Peyer's patch (tissue), 4 donors: ENCODE results near the gene CYP4F22. TPM values are rescaled to one million over a fixed set of nuclear protein-coding genes. Genes with fewer than 3 reads are reported as not detected.

Experiments used
- DNase-seq, 3 donors: peaks; one replicate each; pipeline ENCODE4 v3.0.0-alpha.2; 2017 to 2019
- H3K27ac ChIP-seq, 4 donors: fragments of 200-600 bp; sonication (generic); one replicate each; pipeline ENCODE4 v1.5.1; 2016 to 2019
- H3K27me3 ChIP-seq, 2 donors: fragments of 200-600 bp; sonication (generic); one replicate each; pipeline ENCODE4 v1.5.1; 2019
- H3K36me3 ChIP-seq, 3 donors: fragments of 200-600 bp; sonication (generic); one replicate each; pipeline ENCODE4 v1.5.1; 2016 to 2019
- H3K4me1 ChIP-seq, 4 donors: fragments of 200-600 bp; sonication (generic); one replicate each; pipeline ENCODE4 v1.5.1; 2016 to 2019
- H3K4me3 ChIP-seq, 4 donors: fragments of 200-600 bp; sonication (generic); 1 replicate in 3 of 4; 2 replicates in 1 of 4; pipeline ENCODE4 v1.5.1; 2016 to 2019; ENCODE audit warnings: mild to moderate bottlenecking in 1 of 4
- H3K9me3 ChIP-seq, 4 donors: fragments of 200-600 bp; sonication (generic); one replicate each; pipeline ENCODE4 v1.5.1; 2016 to 2019; ENCODE audit warnings: mild to moderate bottlenecking in 1 of 4
- POLR2A ChIP-seq, 2 donors: fragments of 450-650 bp; IDR thresholded peaks; one replicate each; pipeline ENCODE4 v1.5.1; 2017; ENCODE audit warnings: antibody characterized with exemption in 2 of 2, mild to moderate bottlenecking in 2 of 2, moderate library complexity in 2 of 2
- total RNA-seq, 4 donors: library from RNA; depleted of rRNA; stranded (reverse); fragments of >200 nt; gene quantifications; one replicate each; pipeline ENCODE4 v1.1.0, GENCODE V29; 2016
- TF ChIP-seq, protein P1 (sequence below), 6 experiments: fragments of 450-650 bp in 4 of 6; fragments of 200-600 bp in 2 of 6; sonication (generic) in 1 of 6; IDR thresholded peaks; one replicate each; pipeline ENCODE4 v1.5.1; 2017 to 2019; ENCODE audit warnings: antibody characterized with exemption in 6 of 6, mild to moderate bottlenecking in 3 of 6, moderate library complexity in 1 of 6

Gene CYP4F22
- total RNA-seq, 4 donors from 2014 or later = not detected

DNA sequence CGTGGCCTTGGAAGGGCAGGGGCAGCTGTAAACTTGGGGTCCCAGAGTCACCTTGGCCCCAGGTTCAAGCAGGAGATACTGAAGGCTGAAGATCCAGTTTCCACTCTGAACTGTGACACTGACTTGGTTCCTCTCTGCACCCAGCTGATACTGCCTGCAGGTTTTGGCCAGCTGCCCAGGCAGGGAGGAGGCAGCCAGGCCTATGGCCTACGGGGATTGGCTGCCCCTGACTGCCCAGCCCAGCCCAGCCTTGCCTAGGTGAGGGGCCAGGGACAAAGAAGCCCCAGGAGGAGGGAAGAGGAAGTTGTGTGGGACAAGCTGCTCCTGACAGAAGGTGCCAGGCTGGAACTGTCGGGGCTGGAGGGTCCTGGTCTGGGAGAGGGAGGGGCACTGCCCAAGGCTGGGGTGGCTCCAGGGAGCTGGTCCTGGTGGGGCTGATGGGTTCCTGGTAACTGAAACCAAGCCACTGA is 55.0 kb downstream of the CYP4F22 start:
- Histone ChIP-seq H3K27ac (no peak overlapping the region), H3K36me3 (no peaks in the 10 kb centered on the region), H3K4me3 (no peak overlapping the region), H3K9me3 (no peaks in the 10 kb centered on the region), H3K27me3 (no peaks in the 10 kb centered on the region), H3K4me1 (peaks cover 0 to 7% (median 0%) of the 10 kb centered on the region in 4 donors)
- DNase-seq = peak in 2 of 3 donors; percentile 50 to 63
- TF ChIP-seq, protein P1, sequence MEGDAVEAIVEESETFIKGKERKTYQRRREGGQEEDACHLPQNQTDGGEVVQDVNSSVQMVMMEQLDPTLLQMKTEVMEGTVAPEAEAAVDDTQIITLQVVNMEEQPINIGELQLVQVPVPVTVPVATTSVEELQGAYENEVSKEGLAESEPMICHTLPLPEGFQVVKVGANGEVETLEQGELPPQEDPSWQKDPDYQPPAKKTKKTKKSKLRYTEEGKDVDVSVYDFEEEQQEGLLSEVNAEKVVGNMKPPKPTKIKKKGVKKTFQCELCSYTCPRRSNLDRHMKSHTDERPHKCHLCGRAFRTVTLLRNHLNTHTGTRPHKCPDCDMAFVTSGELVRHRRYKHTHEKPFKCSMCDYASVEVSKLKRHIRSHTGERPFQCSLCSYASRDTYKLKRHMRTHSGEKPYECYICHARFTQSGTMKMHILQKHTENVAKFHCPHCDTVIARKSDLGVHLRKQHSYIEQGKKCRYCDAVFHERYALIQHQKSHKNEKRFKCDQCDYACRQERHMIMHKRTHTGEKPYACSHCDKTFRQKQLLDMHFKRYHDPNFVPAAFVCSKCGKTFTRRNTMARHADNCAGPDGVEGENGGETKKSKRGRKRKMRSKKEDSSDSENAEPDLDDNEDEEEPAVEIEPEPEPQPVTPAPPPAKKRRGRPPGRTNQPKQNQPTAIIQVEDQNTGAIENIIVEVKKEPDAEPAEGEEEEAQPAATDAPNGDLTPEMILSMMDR (IDR thresholded peaks at IDR 0.05) = no peak
- no peak for TF ChIP-seq POLR2A (IDR thresholded peaks at IDR 0.05)

DNA sequence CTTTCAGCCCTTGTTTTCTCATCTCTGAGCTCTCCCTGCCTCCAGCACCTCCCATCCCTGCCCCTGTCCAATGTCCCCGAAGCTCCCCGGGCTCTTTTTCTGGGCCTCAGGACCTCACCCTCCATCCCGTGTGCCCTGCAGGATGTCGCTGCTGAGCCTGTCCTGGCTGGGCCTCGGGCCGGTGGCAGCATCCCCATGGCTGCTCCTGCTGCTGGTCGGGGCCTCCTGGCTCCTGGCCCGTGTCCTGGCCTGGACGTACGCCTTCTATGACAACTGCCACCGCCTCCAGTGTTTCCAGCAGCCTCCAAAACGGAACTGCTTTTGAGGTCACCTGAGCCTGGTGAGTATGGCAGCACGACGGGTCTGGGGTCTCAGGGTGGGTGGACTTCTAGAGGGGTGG is 55.6 kb downstream of the CYP4F22 start:
- H3K36me3 ChIP-seq = no peaks in the 10 kb centered on the region
- no peak overlapping the region for H3K4me3 ChIP-seq
- TF ChIP-seq, protein P1 (IDR thresholded peaks at IDR 0.05) = no peak
- TF ChIP-seq POLR2A (IDR thresholded peaks at IDR 0.05) = no peak
- peak in 1 of 3 donors; percentile 37 for DNase-seq
- peaks cover 0 to 7% (median 0%) of the 10 kb centered on the region in 4 donors for H3K4me1 ChIP-seq
- no peak overlapping the region for H3K27ac ChIP-seq
- no peaks in the 10 kb centered on the region for H3K9me3 ChIP-seq
- H3K27me3 ChIP-seq = no peaks in the 10 kb centered on the region

DNA sequence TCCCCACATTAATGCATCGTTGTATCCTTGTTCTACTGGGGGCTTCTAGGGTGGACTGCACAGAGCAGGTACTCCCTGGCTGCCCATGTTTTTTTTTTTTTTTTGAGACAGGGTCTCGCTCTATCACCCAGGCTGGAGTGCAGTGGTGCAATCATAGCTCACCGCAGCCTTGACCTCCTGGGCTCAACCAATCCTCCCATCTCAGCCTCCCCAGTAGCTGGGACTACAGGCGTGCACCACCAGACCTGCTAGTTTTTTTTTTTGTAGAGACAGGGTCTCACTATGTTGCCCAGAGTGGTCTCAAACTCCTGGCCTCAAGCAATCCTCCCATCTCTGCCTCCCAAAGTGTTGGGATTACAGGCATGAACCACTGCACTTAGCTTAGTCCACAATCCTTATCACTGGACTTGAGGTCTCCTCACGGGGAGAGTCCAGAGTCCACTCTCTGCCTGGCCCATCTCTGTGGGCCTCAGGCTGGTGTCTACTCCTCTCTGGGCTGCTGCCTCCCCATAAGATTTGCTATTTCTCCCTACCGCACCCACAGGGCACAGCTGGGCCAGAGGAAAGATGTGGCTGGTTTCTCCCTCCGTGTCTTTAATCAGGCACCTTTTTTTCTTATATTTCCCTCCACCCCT is 56.3 kb downstream of the CYP4F22 start:
- H3K36me3 ChIP-seq = no peaks in the 10 kb centered on the region
- DNase-seq = no peak
- no peak overlapping the region for H3K27ac ChIP-seq
- TF ChIP-seq, protein P1 (IDR thresholded peaks at IDR 0.05) = no peak
- no peak for TF ChIP-seq POLR2A (IDR thresholded peaks at IDR 0.05)
- peaks cover 0 to 7% (median 0%) of the 10 kb centered on the region in 4 donors for H3K4me1 ChIP-seq
- H3K27me3 ChIP-seq = no peaks in the 10 kb centered on the region
- H3K9me3 ChIP-seq = no peaks in the 10 kb centered on the region
- no peak overlapping the region for H3K4me3 ChIP-seq

DNA sequence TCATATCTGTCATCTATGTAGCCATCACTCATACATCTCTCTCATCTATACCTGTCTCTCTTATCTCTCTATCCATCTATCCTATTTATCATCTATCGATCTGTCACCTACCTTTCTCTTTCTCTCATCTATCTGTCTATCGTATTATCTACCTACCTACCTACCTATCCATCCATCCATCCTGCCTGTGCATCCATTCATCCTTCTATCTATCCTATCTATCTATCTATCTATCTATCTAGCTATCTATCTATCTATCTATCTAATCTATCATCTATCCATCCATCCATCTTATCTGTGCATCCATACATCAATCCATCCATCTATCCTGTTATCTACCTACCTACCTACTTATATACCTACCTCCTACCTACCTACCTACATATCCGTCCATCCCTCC is 62.1 kb downstream of the CYP4F22 start:
- DNase-seq = no peak
- H3K4me1 ChIP-seq = no peaks in the 10 kb centered on the region
- no peaks in the 10 kb centered on the region for H3K27me3 ChIP-seq
- H3K4me3 ChIP-seq = no peak overlapping the region
- no peaks in the 10 kb centered on the region for H3K9me3 ChIP-seq
- H3K36me3 ChIP-seq = no peaks in the 10 kb centered on the region
- no peak overlapping the region for H3K27ac ChIP-seq
- TF ChIP-seq POLR2A (IDR thresholded peaks at IDR 0.05) = no peak
- TF ChIP-seq, protein P1 (IDR thresholded peaks at IDR 0.05) = no peak

DNA sequence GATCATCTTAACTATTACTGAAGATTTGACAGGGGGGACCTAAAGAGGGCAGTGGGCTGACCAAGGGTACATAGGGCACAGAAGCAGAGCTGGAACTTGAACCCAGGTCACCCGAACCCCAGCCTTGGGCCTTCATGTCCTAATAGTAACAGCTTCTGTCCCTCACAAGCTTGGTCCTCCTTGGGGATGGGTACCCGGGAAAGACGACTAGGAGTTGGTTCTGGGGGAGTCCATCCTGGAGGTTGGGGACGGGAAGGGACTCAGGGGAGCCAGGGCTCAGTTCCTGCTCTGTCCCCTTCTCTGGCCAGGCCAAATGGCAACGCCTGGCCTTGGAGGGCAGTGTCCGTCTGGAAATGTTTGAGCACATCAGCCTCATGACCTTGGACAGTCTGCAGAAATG is 67.1 kb downstream of the CYP4F22 start:
- DNase-seq = peak in 1 of 3 donors; percentile 17
- Histone ChIP-seq H3K27me3 (no peaks in the 10 kb centered on the region), H3K27ac (no peak overlapping the region)

More for the DNA sequence above, 67.1 kb downstream of the CYP4F22 start:
- H3K9me3 ChIP-seq = no peaks in the 10 kb centered on the region
- no peak overlapping the region for H3K4me3 ChIP-seq
- H3K36me3 ChIP-seq = no peaks in the 10 kb centered on the region
- TF ChIP-seq, protein P1 (IDR thresholded peaks at IDR 0.05) = no peak
- no peak for TF ChIP-seq POLR2A (IDR thresholded peaks at IDR 0.05)
- H3K4me1 ChIP-seq = no peaks in the 10 kb centered on the region
